NCI-H187 (cell line): ENCODE results near the gene LEUTX.

Source experiments
- DNase-seq, 2 experiments: peaks; one replicate each; lab custom pipeline; 2025; lab: John Stamatoyannopoulos, UW

Gene LEUTX

DNA sequence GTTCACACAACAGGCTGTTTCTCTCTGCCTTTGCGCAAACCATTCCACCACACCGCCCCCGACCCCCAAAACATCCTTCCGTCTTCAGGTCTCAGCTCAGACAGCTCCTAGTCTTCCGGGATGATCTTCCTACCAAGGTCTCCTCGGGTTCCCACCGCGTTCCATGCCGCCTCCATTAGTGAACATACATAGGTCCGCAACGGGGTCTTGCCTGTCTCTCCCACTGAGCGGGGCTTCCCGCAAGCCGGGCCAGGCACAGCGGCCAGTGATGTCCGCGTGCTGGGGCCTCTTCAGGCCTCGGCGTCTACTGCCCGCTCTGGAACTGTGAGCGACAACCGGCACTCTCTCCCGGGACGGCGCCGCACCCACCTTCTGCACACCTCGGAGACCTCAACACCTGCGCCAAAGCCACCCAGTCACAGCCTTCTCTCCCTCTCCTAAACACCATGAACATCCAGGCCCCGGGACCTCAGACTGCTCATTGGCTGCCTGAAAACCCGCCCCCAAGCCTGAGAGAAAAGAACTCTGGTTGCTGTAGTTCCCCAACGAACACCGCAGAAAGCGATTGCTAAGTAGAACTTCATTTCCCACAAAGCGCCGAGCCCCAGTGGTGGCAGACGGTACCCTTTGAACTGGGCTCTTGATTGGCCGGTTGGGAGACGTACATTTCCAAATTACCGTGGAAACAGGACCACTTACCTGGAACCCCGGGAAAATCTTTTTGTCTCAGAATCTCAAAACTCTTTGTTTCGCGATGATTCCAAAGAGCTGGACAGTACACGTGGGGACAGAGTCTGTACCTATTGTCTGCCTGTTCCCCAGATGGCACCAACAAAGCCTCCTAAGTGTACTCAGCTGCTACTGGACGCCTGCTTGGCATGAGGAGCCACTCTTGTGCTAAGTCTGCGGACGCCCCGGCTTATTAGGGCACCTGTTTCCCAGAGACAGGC is 45.8 kb downstream of the LEUTX start:
- peak; percentile 93 to 96 for DNase-seq

DNA sequence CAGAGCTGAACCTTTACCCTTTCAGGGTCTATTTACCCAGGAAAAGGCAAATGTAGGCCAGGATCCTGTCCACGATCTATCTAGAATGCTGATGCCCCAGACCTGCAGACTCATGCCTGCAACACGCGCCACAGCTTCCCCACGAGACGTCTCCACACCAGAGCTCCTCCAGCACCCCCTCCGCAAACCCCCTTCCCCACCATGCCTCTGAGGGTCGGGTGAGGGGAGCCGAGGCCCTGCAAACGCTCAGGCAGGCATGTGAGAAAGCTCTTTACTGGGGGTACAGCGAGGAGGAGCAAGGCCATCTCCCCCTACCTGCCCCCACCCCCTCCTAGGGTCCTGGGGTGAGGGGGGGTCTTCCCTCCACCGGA is 46.4 kb downstream of the LEUTX start:
- no peak for DNase-seq

DNA sequence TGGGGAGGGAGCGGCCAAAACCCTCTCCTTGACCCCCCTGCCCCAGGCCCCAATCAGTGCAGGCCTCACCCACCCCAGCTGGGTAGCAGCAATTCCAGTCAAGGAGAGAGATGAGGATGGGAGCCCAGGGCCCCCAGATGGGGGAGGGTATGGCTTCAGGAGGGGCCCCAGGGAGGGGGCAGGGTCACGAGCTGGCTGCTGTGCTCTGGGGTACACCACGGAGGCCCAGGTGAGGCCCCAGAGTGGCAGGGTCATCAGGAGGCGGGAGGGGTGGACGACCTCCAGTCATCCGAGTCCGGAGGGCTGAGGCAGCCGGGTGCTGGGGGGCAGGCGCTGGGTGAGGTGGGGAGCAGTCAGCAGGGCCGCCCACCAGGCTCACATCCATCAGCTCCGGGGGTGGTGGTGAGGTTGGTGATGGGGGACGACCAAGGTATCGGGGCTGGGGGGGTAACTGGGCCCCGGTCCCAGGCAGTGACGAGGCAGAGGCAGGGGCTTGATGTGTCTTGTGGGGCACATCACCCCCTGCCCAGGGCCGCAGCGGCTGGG is 47.0 kb downstream of the LEUTX start:
- no peak for DNase-seq

DNA sequence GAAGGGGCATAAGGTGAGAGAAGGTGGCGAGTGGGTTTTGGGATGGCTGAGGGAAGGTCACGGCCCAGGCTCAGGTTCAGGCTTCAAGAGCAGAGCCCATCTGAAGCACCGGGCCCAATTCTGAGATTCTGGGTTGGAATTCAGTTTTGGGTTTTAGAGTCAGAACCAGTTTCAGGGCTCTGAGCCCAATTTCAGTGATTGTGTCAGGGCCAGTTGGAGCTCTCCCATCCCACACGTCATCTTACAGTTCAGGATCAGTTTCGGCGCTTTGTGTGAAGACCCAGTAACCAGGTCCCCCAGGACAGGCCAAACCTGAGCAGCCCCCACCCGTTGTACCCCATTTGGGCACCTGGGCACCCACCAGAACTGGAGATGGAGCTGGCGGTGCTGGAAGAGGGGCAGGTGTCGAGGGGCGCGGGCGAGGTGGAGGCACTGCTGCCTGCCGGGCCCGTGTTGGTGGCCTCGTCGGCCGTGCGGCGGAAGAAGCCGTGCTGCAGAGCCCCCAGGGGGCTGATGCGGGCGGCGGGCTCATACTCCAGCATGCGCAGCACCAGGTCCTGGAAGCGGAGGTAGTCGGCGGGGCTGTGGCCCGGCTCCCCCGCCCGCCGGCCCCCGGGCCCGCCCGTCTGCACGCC is 47.8 kb downstream of the LEUTX start:
- no peak for DNase-seq

DNA sequence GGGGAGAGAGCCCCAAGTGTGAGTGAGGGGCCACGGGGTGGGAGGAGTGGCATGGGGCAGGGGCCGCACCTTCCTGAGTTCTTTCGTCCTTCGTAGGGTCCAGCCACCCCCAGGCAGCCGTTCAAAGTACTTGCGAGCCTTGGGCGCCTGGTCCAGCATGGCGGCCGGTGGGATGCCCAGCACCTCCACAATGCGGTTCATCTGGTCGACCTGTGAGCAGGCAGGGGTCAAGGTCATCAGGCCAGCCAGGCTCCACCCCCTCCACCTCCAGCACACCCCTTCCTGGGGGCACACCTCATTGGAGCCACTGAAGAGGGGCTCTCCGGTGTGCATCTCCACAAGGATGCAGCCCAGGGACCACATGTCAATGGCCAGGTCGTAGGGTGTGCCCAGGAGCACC is 48.6 kb downstream of the LEUTX start:
- DNase-seq = no peak

DNA sequence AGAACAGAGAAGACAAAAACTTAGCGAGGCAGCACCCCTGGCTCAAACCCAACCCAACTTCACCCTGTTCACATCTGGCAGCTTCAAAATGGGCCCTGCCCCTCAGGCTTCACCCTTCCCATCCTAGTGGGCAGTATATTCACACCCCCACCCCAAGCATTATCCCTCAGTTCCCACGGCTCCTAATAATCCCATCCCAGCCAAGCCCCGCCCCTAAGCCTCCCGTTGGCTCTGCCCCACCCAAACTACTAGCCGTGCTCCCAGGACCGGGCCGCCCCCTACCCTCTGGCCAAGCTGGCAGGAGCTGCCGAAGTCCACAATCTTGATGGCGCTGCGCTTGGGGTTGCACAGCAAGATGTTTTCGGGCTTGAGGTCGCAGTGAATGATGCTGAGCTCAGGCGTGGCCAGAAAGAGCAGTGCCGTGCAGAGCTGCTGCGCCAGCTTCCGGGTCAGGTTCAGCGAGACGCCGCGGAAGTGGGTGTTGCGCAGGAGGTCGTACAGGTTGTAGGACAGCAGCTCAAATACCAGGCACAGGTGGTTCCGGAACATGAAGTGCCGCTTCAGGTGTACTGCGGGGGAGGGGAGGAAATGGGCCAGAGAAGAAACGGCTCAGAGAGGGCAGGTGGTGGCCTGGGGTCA is 49.5 kb downstream of the LEUTX start:
- peak; percentile 17 to 47 for DNase-seq

DNA sequence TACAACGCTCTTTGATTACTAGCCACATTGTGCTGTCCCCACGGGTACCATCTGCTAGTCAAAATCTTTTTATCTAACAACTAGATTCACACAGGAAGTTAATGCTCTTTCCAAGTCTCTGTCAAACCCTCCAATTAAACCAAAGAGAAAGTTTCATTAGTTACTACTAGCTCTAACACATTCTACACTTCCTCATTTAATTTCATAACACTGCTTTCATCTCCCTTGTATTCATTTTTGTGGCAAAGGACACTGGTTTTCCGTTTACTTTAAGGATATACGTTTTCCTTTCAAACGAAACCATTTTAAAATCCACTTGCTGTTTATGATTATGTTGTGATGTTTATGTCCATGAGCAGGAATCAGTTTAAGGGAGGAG is 50.0 kb downstream of the LEUTX start:
- DNase-seq = no peak

DNA sequence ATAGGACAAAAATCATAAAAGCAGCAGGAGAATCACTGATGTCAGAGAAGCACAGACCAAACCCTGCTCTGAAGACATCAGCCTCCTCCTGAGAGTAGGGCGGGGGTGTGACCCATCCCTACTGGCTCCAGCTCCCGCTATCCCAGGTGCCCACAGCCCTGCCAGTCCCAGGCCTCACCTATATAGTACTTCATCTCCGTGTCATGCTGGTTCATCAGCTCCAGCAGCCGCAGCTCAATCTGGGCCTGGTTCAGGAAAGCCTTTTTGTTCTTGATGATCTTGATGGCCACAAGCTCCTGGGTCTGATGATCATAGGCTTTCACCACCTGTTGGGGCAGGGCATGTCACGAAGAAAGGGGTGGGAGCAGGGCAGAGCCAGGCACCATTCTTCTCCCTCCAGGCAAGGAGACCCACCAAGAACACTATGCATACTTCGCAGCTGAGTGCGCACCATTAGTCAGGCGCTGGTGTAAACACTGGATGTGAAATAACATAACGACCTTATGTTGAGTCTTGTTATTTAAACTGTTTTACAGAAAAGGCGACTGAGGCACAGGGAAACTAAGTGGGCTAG is 51.1 kb downstream of the LEUTX start:
- no peak for DNase-seq

DNA sequence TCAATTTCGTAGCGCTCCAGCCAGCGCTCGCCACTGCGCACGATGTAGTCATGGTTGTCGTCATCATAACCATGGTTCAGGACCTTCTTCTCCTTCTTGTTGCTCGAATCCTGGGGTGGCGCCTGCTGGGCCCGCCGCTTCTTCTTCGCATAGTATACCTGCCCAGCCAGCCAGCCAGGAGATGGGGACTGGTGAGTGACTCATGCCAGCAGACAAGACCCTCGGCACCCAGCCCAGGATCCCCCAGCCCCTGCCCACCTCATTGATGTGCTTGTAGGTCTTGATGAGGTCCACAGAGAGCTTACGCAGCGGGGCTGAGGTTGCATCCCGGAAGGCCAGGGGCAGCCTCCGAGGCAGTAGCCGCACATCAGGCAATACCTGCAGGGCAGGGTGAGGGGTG is 51.8 kb downstream of the LEUTX start:
- DNase-seq = no peak

DNA sequence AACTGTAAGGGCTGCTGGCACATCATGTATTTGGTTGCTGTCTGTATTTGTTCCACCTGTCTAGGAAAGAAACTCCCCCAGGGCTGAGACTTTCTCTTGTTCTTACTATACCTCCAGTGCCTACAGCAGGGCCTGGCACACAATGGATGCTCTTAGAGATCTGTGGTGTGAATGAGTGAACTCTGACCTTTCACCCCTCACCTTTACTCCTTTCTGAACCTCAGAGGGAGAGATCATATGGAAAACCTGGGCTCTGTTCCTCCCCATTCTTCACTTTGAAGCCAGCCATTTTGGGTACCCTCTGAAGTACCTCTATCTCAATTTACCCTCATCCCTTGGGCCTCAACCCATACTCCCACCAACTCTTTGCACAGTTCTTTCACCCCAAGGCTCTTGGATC is 52.2 kb downstream of the LEUTX start:
- DNase-seq = no peak

DNA sequence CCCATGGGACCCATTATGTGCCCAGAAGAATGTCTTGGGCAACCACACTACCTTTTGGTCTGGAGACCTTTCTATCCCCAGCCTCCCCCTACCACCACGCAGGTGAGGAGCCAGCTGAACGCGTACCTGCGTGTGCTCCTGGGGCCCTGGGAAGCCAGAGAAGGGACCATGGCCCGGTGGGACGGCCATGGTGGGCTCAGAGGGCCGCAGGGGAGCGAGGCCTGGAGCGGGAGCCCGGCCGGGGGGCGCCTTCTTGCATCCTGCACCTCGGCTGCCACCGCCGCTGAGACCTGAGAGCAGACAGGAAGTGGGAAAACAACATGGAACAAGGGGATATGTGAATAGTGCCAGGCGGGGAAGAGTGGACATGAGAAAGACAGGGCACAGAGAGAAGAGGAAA is 53.0 kb downstream of the LEUTX start:
- no peak for DNase-seq

DNA sequence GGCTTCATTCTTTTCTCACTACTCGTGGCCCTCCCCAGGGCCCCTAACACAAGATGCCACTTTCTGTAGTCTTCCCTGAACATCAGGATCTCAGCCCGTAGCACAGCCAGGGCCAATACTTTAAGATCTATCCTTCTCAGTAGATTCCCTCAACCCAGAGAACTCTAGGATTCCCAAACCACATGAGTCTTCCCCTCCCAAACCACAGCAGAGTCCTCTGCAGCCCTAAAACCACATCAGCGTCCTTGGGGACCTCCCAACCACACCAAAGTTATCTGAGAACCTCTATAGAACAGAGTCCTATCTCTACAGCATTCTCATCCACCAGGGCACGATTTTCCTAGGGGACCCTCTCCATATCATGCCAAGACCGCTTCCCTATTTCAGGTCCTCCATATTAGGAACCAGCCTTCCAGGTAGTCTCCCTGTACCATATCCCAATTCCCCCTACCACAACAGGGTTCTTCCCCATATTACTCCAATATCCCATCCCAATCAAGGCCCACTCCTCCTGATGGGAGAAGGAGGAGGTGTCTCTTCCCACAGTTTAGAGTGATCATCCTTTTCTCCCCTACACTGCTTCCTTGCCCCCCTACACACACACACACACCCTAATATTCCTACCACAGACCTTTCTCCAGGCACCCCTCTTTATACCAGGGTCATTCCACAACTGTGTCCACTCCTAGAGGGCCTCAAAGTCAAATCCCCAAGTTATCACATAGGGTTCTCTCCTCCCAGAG is 53.9 kb downstream of the LEUTX start:
- DNase-seq = no peak

DNA sequence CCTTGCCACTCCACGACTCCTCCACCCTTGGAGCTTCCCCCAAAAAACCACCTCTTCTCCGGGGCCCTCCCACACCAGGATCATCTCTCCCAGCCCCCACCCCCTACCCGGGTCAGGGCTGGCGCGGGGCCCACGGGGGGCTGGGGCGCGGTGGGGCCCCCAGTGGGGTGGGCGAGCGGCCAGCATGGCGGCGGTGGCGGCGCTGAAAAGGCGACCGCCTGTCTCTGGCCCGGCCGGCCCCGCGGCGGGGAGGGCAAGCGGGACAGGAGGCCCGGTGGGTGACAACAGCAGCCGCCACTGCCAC is 54.5 kb downstream of the LEUTX start:
- no peak for DNase-seq

DNA sequence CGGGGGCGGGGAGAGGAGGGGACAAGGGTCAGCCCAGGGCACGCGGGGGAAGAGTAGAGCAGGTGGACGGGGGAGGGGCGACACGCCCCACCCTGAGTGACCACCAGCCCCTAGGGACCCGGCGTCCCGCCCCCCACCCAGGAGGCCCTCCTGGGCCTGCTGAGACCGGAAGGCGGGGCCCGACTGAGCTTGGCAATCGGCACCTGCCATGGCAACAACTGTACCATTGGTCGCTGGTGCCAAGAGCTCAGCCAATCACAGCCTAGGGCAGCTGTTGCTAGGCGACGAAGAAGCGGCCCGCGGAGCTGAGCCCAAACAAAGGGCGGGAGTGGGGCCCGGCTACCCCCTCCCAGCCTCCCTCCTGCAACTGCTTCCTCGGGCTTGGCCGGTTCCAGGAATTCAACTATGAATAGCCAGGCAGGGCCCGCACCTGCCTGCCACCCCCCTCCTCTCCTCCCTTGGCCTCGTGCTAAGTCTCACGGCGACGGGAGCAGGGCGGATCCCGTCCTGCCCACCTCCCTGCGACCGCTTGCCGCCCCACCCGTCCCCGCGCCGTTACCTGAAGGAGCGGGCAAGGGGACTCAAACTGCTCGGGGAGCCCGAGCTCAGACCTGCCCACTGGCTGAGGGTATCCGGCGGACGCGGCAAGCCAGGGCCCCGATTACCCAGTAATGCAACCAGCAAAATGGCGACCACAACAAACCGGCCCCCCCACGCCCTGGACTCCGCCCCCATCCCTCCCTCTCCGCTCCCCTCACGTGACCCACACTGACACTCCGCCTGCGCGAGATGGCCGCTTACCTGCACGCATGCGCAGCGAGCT is 55.0 kb downstream of the LEUTX start, which contains the start of gene DYRK1B:
Gene DYRK1B, minus strand, starts transcription at position 699 of the 823 bp plus-strand sequence. CDS start 2,295 bp downstream, outside the sequence.
- peak; percentile 92 to 93 for DNase-seq

DNA sequence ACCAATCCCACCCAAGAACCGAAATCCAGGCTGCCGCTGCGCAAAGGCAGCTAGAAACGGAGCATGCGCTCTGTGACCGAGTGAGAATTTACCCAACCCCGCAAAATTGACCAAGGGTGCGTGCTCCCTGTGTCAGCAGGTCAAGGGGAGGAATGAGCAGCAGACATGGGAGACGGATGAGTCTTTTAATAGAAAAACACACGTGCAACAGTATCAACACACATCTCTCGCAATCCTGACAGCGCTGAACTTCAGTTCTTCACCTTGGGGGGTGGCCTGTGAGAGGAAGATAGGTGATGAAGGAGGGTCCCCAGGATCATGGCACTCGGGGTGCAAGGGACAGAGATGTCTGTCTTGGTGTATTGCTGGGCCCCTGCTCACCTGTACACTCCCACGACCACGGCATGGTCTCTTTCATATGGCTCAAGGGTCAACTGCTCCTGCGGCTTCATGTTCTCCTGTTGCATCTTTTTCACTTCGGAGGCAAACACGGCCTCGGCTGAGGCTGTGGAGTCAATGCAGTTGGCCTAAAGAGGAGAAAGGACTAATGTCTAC is 55.7 kb downstream of the LEUTX start:
- DNase-seq = no peak
